Lower leg skin (tissue), 3 donors: ENCODE results near the gene ROR2.

Source experiments
- POLR2A ChIP-seq, 2 donors: fragments of 450-650 bp; IDR thresholded peaks; one replicate each; pipeline ENCODE4 v1.6.1; 2016 to 2017; ENCODE audit warnings: antibody characterized with exemption in 2 of 2, mild to moderate bottlenecking in 1 of 2, moderate library complexity in 1 of 2
- TF ChIP-seq, protein P1 (sequence below), 3 donors: fragments of 450-650 bp; IDR thresholded peaks; one replicate each; pipeline ENCODE4 v1.5.1; 2016; ENCODE audit warnings: antibody characterized with exemption in 3 of 3, mild to moderate bottlenecking in 3 of 3, moderate library complexity in 2 of 3

DNA sequence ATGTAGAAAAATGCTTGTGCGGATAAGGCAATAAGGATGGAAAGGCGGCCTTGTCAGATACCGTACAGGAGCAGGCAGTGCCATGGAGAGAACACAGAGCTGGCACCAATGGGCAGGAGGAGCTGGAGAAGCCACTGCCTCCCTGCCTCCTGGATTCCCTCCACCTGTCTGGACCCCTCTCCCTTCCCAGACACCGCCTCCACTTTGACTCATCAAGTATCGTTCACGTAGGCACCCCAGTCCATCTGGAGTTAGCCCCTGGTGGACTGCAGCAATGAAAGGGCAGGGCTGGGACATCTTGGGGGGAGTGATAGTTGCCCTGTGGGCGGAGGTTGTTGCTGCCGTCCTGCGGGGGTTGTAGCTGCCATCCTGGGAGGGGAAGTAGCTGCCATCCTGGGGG is 232.0 kb downstream of the ROR2 start:
- TF ChIP-seq, protein P1, sequence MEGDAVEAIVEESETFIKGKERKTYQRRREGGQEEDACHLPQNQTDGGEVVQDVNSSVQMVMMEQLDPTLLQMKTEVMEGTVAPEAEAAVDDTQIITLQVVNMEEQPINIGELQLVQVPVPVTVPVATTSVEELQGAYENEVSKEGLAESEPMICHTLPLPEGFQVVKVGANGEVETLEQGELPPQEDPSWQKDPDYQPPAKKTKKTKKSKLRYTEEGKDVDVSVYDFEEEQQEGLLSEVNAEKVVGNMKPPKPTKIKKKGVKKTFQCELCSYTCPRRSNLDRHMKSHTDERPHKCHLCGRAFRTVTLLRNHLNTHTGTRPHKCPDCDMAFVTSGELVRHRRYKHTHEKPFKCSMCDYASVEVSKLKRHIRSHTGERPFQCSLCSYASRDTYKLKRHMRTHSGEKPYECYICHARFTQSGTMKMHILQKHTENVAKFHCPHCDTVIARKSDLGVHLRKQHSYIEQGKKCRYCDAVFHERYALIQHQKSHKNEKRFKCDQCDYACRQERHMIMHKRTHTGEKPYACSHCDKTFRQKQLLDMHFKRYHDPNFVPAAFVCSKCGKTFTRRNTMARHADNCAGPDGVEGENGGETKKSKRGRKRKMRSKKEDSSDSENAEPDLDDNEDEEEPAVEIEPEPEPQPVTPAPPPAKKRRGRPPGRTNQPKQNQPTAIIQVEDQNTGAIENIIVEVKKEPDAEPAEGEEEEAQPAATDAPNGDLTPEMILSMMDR (IDR thresholded peaks at IDR 0.05), result no peak
- no peak for TF ChIP-seq POLR2A (IDR thresholded peaks at IDR 0.05)
